ENCODE data around the gene SAMD14. TPM values are rescaled to one million over a fixed set of nuclear protein-coding genes. Genes with fewer than 3 reads are reported as not detected.

Gene SAMD14
- total RNA-seq, 1 donor from 2014 or later = 14.7 TPM

DNA sequence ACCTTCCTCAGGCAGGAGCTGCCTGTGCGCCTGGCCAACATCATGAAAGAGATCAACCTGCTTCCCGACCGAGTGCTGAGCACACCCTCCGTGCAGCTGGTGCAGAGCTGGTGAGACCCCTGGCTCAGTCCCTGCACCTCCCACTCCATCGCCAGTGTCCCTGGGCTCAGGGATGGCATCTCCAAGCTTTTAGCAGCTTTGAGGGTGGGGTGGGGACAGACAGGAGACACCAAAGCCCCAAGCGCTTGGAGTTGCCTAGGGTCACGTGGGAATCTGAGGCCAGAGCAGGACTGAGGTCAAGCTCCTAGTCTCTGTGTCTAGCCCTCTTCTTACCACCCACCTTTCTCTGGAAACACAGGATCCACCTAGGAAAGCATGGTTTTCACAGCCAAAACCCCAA, 32.5 kb downstream of the SAMD14 start:
- no peak for DNase-seq (ENCODE audit: low read depth)
- H3K36me3 ChIP-seq (ENCODE audit: control insufficient read depth, insufficient read depth, low read length) = no peaks in the 10 kb centered on the region
- TF ChIP-seq, protein P1, sequence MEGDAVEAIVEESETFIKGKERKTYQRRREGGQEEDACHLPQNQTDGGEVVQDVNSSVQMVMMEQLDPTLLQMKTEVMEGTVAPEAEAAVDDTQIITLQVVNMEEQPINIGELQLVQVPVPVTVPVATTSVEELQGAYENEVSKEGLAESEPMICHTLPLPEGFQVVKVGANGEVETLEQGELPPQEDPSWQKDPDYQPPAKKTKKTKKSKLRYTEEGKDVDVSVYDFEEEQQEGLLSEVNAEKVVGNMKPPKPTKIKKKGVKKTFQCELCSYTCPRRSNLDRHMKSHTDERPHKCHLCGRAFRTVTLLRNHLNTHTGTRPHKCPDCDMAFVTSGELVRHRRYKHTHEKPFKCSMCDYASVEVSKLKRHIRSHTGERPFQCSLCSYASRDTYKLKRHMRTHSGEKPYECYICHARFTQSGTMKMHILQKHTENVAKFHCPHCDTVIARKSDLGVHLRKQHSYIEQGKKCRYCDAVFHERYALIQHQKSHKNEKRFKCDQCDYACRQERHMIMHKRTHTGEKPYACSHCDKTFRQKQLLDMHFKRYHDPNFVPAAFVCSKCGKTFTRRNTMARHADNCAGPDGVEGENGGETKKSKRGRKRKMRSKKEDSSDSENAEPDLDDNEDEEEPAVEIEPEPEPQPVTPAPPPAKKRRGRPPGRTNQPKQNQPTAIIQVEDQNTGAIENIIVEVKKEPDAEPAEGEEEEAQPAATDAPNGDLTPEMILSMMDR (IDR thresholded peaks at IDR 0.05; ENCODE audit: insufficient read depth, low read length, poor library complexity, severe bottlenecking) = no peak

DNA sequence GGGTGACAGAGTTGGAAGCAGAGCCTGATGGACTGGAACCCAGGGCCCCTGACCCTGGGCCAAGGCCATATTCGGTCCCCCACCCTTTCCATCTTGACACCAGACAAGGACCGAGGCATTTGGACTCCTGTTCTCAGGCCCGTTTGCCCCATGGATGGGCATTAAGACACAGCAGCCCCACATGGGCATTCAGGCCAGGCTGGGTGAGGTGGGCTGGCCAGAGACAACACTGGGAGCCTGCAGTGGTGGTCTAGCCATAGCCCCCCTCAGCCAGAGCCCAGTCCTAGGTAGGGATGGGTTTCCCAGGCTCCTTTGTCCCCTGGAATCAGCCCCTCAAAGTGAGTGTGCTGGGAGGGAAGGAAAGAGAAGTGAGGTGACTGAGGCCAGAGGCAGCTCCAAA, 33.2 kb downstream of the SAMD14 start:
- no peak for DNase-seq (ENCODE audit: low read depth)
- Histone ChIP-seq H3K27me3 (ENCODE audit: control insufficient read depth, insufficient read depth, low read length) (no peaks in the 10 kb centered on the region), H3K36me3 (ENCODE audit: control insufficient read depth, insufficient read depth, low read length) (no peaks in the 10 kb centered on the region), H3K4me3 (ENCODE audit: low read depth, low read length) (no peak overlapping the region)
- TF ChIP-seq, protein P1 (IDR thresholded peaks at IDR 0.05; ENCODE audit: insufficient read depth, low read length, poor library complexity, severe bottlenecking) = no peak

More for the DNA sequence above, 32.5 kb downstream of the SAMD14 start:
- Histone ChIP-seq H3K4me3 (ENCODE audit: low read depth, low read length) (no peak overlapping the region), H3K27me3 (ENCODE audit: control insufficient read depth, insufficient read depth, low read length) (no peaks in the 10 kb centered on the region)

DNA sequence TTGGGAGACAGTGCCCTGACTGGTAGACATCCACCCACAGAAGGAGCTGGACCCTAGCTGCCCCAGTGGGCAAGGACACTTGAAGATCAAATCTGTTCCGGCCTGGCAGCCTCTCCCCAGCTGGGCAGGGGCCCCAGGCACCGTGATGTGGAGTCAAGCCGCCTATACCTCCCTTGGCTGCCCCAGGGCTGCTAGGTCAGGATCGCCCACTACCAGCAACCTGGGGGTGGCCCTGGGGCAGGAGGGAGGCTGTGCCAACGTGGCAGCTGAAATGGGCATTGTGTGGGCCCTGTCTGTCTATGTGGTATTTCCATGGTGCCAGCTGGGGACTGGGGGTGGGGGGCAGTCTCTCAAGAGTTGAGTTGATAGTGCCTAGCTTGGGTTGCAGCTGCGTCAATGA, 33.9 kb downstream of the SAMD14 start:
- H3K27me3 ChIP-seq (ENCODE audit: control insufficient read depth, insufficient read depth, low read length) = no peaks in the 10 kb centered on the region
- TF ChIP-seq, protein P1 (IDR thresholded peaks at IDR 0.05; ENCODE audit: insufficient read depth, low read length, poor library complexity, severe bottlenecking) = no peak
- H3K4me3 ChIP-seq (ENCODE audit: low read depth, low read length) = peak overlapping the region; percentile 87
- H3K36me3 ChIP-seq (ENCODE audit: control insufficient read depth, insufficient read depth, low read length) = peaks cover 2% of the 10 kb centered on the region
- no peak for DNase-seq (ENCODE audit: low read depth)

DNA sequence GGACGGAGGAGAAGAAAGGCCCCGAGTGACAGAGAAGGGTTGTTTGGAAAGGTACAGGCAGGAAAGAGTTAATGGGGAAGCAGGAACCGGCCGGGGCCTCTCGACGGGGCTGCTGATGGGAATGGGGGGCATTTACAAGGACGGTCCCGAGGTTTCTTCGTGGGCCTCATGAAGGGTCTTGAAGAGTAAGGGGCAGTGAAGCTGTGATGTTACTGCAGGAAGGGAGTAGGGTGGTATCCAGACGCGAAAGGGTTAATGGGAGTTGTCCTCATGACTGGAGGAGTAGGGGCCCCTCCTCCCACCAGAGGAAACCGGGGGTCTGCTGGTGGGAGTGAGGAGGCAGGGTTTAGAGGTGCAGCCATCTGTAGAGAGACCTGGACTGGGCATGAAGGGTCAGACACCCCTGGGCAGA, 34.3 kb downstream of the SAMD14 start:
- Histone ChIP-seq H3K4me3 (ENCODE audit: low read depth, low read length) (peak overlapping the region; percentile 87), H3K27me3 (ENCODE audit: control insufficient read depth, insufficient read depth, low read length) (no peaks in the 10 kb centered on the region), H3K36me3 (ENCODE audit: control insufficient read depth, insufficient read depth, low read length) (peaks cover 2% of the 10 kb centered on the region)
- no peak for DNase-seq (ENCODE audit: low read depth)
- TF ChIP-seq, protein P1 (IDR thresholded peaks at IDR 0.05; ENCODE audit: insufficient read depth, low read length, poor library complexity, severe bottlenecking) = no peak

DNA sequence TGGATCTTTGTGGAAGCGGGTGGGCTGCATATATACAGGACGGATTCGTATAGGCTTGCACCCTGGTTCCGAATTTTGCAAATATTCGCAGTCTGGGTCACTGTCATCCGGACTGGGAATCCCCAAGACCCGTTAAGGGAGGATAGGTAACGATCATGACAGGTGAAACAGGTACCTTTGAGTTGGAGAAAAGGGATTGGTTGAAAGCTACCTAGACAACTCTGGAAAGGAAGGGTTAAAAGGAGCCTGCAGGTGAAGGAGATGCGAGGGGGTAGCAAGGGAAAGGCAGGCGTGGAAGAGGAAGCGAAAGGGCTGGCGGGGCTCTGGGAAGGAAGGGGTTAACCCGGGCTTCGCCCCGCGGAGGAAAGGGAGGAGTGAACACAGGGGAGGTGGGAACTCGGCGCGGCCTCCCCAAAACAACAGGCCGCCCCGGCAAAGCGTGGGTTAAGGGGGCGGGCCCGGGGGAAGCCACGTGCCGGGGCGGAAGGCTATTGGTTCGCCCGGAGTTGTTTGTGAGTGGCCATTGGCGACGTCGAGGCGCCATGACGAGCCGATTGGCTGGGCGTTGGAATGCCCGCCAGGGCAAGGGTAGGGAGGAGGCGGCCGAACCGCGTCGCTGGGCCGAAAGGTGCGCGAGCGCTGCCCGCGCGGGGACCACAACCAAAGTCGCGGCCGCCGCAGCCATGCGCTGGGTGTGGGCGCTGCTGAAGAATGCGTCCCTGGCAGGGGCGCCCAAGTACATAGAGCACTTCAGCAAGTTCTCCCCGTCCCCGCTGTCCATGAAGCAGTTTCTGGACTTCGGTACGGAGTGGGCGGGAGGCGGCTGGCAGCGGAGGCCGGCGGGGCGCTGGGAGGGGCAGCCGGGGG, 35.0 kb downstream of the SAMD14 start, which contains the start of gene PDK2:
Gene PDK2 (plus strand): TSS at position 599 of the 867 bp plus-strand sequence. CDS start 85 bp downstream, at position 684.
- Histone ChIP-seq H3K4me3 (ENCODE audit: low read depth, low read length) (peak within 1 kb of the TSS; percentile 87), H3K36me3 (ENCODE audit: control insufficient read depth, insufficient read depth, low read length) (peaks cover 5% of the 10 kb centered on the region), H3K27me3 (ENCODE audit: control insufficient read depth, insufficient read depth, low read length) (no peaks in the 10 kb centered on the region)
- TF ChIP-seq, protein P1 (IDR thresholded peaks at IDR 0.05; ENCODE audit: insufficient read depth, low read length, poor library complexity, severe bottlenecking) = no peak
- peak; percentile 69 for DNase-seq (ENCODE audit: low read depth)
